Measurements from ENCODE around the gene PEAK3.
A peak's percentile ranks its signal among the peaks of the same experiment; 100 is the strongest.

GRCh38 chr19:2236064-2236313 lies 46.0 kb downstream of the PEAK3 start:
- TF ChIP-seq POLR2A (IDR thresholded peaks at IDR 0.05) (peak in 1 of 2 donors; percentile 13), POLR2AphosphoS5 (IDR thresholded peaks at IDR 0.05) (peak in 3 of 4 donors; percentile 25 to 74 (median 73))
- TF ChIP-seq, protein P1, sequence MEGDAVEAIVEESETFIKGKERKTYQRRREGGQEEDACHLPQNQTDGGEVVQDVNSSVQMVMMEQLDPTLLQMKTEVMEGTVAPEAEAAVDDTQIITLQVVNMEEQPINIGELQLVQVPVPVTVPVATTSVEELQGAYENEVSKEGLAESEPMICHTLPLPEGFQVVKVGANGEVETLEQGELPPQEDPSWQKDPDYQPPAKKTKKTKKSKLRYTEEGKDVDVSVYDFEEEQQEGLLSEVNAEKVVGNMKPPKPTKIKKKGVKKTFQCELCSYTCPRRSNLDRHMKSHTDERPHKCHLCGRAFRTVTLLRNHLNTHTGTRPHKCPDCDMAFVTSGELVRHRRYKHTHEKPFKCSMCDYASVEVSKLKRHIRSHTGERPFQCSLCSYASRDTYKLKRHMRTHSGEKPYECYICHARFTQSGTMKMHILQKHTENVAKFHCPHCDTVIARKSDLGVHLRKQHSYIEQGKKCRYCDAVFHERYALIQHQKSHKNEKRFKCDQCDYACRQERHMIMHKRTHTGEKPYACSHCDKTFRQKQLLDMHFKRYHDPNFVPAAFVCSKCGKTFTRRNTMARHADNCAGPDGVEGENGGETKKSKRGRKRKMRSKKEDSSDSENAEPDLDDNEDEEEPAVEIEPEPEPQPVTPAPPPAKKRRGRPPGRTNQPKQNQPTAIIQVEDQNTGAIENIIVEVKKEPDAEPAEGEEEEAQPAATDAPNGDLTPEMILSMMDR (IDR thresholded peaks at IDR 0.05): no peak

All from sigmoid colon (tissue), 4 donors.